CD4-positive, alpha-beta T cell treated with Interleukin-1 beta for 1 hour (primary cell): Measurements from ENCODE around the gene NT5DC3.

Source experiments
- DNase-seq, 2 donors: peaks; one replicate each; pipeline ENCODE4 v3.0.0-alpha.2; 2020 to 2022

NT5DC3 gene

DNA sequence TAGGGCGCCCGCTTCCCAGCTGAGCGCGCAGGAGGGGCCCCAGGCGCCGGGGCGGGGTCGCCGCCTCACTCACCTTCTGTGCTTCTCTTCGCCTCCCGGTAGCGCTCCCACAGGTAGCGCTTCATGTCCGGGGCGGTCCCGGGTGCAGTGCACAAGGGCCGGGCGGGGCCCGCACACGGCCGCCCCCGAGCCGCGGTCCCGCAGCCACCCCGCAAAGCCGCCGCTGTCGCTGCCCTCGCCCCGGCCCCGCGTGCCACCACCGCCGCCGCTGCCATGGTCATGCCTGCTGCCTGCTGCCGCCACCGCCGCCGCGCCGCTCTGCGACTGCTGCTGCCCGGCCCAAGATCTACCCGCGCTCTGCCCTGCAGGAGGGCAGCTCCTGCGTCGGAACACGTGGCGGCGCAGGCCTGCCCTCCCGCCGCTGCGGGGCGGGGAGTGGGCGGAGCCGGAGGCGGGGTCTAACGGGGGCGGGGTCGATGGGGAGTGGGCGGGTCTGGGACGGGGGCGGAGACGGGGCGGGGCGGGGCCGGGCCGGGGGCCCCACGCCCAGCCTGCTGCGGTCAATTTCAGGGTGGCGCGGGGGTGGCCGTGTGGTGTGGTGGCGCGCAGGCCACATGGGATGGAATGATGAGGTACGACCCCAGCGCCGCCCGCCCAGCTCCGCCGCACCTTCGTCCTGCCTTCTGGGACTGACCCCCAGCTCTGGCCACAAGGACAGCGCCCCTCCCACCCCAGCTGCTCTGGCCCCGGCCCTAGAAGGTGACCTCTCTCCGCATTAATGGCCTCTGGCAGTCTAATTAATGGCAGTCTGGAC lies at the start of gene NT5DC3:
Gene NT5DC3 (minus strand): TSS at position 359 of the 814 bp plus-strand sequence. CDS start 78 bp downstream, at position 281.
- DNase-seq: peak; percentile 85 to 87

- no peak for DNase-seq
These were observed 46.7 kb upstream of the NT5DC3 start for GRCh38 chr12:103887738-103888137.

DNA sequence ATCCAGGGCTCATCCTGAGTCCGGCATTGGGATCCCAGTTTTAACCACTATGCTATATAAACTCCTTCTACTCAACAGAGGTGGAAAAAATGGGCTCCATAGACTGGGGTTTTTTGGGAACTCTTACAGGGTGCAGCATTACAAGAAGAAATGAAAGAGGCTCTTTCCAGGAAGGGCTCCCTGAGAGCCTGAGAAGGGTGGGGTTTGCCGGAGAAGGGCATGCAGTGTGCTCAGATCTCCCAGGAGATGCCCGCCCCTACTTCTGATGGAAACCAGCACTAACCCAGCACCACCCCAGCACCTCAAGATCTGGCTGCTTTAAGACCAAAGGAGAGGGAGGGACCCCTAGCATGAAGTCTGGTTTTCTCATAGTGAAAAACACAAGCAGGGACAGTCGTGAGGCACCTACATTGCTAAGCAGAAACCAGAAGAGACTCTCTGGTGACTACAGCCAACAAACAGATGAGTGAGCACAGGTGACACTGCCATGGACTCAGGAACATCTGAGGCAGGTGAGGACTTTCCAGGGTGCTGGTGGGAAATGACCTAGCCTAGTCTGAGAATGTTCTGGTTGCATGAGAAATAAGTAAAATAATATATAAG lies 45.3 kb upstream of the NT5DC3 start:
- DNase-seq: no peak

GRCh38 chr12:103884316-103884715 lies 43.3 kb upstream of the NT5DC3 start:
- DNase-seq: peak; percentile 43 to 56

- no peak for DNase-seq
These were observed 42.9 kb upstream of the NT5DC3 start for GRCh38 chr12:103883908-103884307.

GRCh38 chr12:103882861-103883596 lies 42.0 kb upstream of the NT5DC3 start:
- no peak for DNase-seq

DNA sequence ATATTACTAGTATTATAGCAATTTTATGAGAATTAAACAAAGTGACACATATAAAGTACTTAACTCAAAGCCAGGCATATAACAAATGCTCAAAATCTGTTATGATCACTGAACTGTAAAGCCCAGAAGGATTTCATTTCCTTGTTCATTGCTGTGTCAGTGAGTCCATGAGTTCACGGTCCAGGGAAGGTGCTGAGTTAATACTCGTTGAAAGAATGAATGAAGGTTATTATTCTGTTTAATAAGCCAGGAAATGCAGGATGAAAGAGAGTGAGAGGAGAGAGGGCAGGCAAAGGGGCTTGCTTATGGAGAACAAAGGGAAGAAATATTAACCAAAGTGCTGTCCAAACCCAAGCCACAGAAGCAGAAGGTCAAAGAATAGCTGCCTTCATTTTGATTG lies 40.2 kb upstream of the NT5DC3 start:
- DNase-seq: no peak

- DNase-seq: peak in 1 of 2 donors; percentile 27
These were observed 39.5 kb upstream of the NT5DC3 start for GRCh38 chr12:103880299-103881142.

DNA sequence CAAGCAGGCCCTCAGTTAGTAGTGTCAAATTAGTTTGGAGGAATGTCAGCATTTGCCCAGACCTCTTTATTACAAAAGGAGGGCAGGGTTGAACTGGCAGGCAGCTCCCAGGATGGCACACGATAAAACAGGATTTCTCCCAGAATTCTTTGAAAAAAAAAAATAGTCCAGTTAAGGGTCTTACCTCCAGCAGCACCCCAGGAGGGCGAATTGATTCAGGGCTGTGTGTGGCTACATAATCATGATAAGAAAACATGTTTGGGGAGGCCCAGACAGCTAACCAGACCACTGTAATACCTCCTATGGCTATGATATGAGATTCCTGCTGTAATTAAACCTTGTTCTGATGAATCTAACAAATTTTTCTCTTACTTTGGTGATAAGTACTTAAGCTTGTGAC lies 38.8 kb upstream of the NT5DC3 start:
- DNase-seq: no peak

- DNase-seq: no peak
These were observed 38.1 kb upstream of the NT5DC3 start for GRCh38 chr12:103879048-103879692.

DNA sequence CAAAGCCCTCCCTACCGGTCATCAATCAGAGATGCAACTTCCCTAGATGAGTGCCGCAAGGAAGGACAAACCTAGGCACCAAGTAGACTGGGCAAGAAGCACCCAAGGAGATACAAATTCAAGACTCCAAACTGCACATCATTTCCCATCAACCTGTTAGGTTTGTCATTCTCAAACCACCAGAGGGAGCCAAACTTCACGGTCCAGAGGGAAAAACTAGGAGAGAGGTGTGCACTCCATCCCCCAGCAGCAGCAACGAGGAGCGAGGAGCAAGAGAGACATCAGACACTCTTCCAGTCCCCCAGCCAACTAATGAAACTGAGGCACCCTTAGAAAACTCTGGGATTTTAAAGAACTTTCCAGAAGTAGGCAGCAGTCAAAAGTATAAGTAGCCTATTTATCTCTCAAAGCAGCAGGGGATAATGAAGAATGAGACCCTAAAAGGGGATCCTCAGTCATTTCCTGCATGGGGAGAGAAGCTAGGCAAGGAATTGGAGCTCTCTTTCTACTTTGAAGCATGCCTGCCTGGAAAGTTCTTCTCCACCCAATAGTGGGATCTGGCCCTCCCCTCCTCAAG lies 37.0 kb upstream of the NT5DC3 start:
- DNase-seq: peak; percentile 47 to 69

GRCh38 chr12:103877288-103877687 lies 36.3 kb upstream of the NT5DC3 start:
- DNase-seq: no peak

DNA sequence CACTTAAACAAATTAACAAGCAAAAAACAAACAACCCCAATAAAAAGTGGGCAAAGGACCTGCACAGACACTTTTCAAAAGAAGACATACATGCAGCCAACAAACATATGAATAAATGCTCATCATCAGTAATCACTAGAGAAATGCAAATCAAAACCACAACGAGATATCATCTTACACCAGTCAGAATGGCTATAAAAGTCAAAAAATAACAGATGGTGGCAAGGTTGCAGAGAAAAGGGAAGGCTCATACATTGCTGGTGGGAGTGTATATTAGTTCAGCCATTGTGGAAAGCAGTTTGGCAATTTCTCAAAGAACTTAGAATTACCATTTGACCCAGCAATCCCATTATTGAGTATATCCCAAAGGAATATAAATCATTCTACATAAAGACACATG lies 34.6 kb upstream of the NT5DC3 start:
- DNase-seq: no peak

DNA sequence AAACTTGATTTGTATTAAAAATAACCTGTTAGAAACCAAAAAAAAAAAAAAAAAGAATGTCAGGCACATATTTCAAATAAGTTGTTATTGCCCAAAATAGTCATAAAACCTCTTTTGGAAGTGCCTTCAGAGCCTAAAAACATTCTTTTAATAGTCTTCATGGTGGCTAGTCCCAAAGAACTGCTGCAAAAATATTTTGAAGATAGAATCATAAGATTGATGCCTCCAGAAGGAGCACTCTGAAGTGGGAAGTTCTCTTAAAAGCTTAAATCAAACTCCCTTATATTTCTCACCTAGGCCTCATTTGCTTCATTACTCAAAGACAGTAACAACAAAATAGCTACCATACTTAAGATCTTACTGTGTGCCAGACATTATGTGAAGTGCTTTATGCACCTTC lies 27.2 kb upstream of the NT5DC3 start:
- DNase-seq: no peak

- DNase-seq: no peak
These were observed 24.2 kb upstream of the NT5DC3 start for GRCh38 chr12:103865151-103865730.

- no peak for DNase-seq
These were observed 23.7 kb upstream of the NT5DC3 start for GRCh38 chr12:103864710-103865109.

DNA sequence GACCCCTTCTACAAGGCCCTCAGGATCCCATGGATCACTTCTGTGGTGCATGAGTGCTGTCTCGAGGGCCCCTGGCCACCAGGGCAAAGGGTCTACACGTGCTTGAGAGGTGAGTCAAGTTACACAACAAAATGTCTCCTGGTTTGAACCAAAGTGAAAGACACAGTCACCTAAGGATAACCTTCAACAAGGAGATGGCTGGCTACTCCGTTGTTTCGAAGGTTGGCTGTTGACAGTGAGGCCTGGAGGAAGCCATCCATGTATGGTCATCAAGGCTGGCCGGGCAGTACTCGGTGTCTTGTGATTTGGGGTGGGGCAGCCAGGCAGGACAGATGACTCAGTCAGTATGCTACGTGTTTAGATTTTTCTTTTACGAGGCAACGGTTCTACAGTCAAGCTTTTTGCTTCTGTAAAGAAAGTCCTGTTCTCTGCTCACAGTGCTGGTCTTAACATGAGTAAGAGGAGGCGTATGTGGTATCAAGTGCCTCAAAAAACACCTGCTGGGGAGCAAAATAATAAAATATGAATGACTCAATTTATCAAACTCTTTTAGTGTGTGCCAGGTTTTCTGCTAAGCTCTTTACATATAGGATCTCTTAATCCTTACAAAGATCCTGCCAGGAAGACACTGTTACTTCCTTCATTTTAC lies 18.0 kb upstream of the NT5DC3 start:
- DNase-seq: no peak

DNA sequence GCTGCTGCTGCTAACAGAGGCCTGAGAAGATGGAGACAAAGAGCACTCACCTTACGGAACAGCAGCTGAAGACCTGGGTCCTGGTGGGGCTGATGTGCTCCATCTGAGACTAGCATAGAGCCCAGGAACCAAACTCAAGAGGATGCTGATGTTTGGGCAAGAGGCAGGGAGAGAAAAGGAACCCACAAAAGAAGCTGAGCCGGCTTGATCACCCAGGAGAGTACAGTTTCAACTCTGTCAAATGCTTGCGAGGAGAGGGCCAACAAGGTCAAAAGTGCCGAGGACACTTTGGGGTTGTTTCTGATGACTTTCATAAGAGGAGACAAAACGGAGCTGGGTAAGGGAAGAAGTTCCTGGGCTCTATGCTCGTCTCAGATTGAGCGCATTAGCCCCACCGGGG lies 17.3 kb upstream of the NT5DC3 start:
- no peak for DNase-seq

- no peak for DNase-seq
These were observed 16.1 kb upstream of the NT5DC3 start for GRCh38 chr12:103857164-103857563.

GRCh38 chr12:103855896-103856657 lies 15.0 kb upstream of the NT5DC3 start:
- DNase-seq: no peak
